OCI-LY7 (cell line): Measurements from ENCODE around the gene NKX2-8.

Experiments used
- EZH2phosphoT487 ChIP-seq: fragments of 200-600 bp; sonication (generic); IDR thresholded peaks from 2 replicates; pipeline ENCODE4 v1.6.1; 2018; ENCODE audit warnings: low read depth, borderline replicate concordance, mild to moderate bottlenecking, mixed run types, antibody characterized with exemption, low read length, moderate library complexity, mixed read lengths
- TF ChIP-seq, protein P1 (sequence below): fragments of 200-600 bp; sonication (generic); conservative IDR thresholded peaks from 2 replicates; pipeline ENCODE4 v1.5.1; 2014; ENCODE audit warnings: mild to moderate bottlenecking, antibody characterized with exemption, low read length, moderate library complexity, mixed read lengths

- TF ChIP-seq, protein P1, sequence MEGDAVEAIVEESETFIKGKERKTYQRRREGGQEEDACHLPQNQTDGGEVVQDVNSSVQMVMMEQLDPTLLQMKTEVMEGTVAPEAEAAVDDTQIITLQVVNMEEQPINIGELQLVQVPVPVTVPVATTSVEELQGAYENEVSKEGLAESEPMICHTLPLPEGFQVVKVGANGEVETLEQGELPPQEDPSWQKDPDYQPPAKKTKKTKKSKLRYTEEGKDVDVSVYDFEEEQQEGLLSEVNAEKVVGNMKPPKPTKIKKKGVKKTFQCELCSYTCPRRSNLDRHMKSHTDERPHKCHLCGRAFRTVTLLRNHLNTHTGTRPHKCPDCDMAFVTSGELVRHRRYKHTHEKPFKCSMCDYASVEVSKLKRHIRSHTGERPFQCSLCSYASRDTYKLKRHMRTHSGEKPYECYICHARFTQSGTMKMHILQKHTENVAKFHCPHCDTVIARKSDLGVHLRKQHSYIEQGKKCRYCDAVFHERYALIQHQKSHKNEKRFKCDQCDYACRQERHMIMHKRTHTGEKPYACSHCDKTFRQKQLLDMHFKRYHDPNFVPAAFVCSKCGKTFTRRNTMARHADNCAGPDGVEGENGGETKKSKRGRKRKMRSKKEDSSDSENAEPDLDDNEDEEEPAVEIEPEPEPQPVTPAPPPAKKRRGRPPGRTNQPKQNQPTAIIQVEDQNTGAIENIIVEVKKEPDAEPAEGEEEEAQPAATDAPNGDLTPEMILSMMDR = no peak
- TF ChIP-seq EZH2phosphoT487 = no peak
These were observed 31.5 kb downstream of the NKX2-8 start for GRCh38 chr14:36550899-36551298.
